Liver (tissue), 9 donors: ENCODE data around the gene RBM20. TPM values are rescaled to one million over a fixed set of nuclear protein-coding genes. Genes with fewer than 3 reads are reported as not detected.

Experiments
- DNase-seq: peaks from one replicate; pipeline ENCODE4 v3.0.0-alpha.2; 2017; ENCODE audit warnings: low spot score
- H3K27ac ChIP-seq, 2 donors: one replicate each; pipeline ENCODE4 v1.7.0; 2013; ENCODE audit warnings: inconsistent platforms in 2 of 2, low read length in 2 of 2, control low read depth in 1 of 2, low read depth in 1 of 2, mild to moderate bottlenecking in 1 of 2
- H3K27me3 ChIP-seq, 4 donors: one replicate each; pipeline versions ENCODE4 v1.6.1 to v1.7.0; 2013; ENCODE audit warnings: low read length in 3 of 4, inconsistent platforms in 1 of 4, mild to moderate bottlenecking in 1 of 4, moderate library complexity in 1 of 4; ENCODE audit not compliant: control insufficient read depth in 4 of 4, insufficient read depth in 4 of 4
- H3K36me3 ChIP-seq, 4 donors: one replicate each; pipeline versions ENCODE4 v1.6.1 to v1.7.0; 2013; ENCODE audit warnings: low read length in 3 of 4, mild to moderate bottlenecking in 3 of 4, low read depth in 1 of 4, moderate library complexity in 1 of 4; ENCODE audit not compliant: control insufficient read depth in 4 of 4, insufficient read depth in 3 of 4
- H3K4me1 ChIP-seq, 4 donors: one replicate each; pipeline versions ENCODE4 v1.6.1 to v1.7.0; 2013; ENCODE audit warnings: low read length in 3 of 4, mild to moderate bottlenecking in 3 of 4, moderate library complexity in 1 of 4; ENCODE audit not compliant: control insufficient read depth in 4 of 4, insufficient read depth in 4 of 4
- H3K4me3 ChIP-seq, 3 donors: one replicate each; pipeline versions ENCODE4 v1.6.1 to v1.7.0; 2013; ENCODE audit warnings: low read length in 3 of 3, control low read depth in 1 of 3, low read depth in 1 of 3, mild to moderate bottlenecking in 1 of 3
- H3K9ac ChIP-seq, 2 donors: one replicate each; pipeline ENCODE4 v1.7.0; 2013; ENCODE audit warnings: low read length in 2 of 2, mild to moderate bottlenecking in 2 of 2, moderate library complexity in 2 of 2, control low read depth in 1 of 2, low read depth in 1 of 2
- H3K9me3 ChIP-seq, 4 donors: one replicate each; pipeline versions ENCODE4 v1.6.1 to v1.7.0; 2013; ENCODE audit warnings: low read length in 3 of 4; ENCODE audit not compliant: control insufficient read depth in 4 of 4
- ATF3 ChIP-seq: IDR thresholded peaks from 2 replicates; pipeline ENCODE4 v1.6.1; 2016; ENCODE audit warnings: antibody characterized with exemption
- EGR1 ChIP-seq, 2 donors: IDR thresholded peaks; 2 replicates each; pipeline ENCODE4 v1.6.1; 2016 to 2018; ENCODE audit warnings: antibody characterized with exemption in 2 of 2, low read depth in 2 of 2
- FOXA1 ChIP-seq: IDR thresholded peaks from 2 replicates; pipeline ENCODE4 v1.6.1; 2016; ENCODE audit warnings: antibody characterized with exemption
- FOXA2 ChIP-seq: IDR thresholded peaks from 2 replicates; pipeline ENCODE4 v1.6.1; 2016; ENCODE audit warnings: antibody characterized with exemption
- GABPA ChIP-seq, 2 donors: IDR thresholded peaks in 1 of 2; conservative IDR thresholded peaks in 1 of 2; 2 replicates each; pipeline ENCODE4 v1.6.1; 2016; ENCODE audit warnings: antibody characterized with exemption in 2 of 2, mild to moderate bottlenecking in 1 of 2, moderate library complexity in 1 of 2
- HNF4A ChIP-seq, 2 donors: conservative IDR thresholded peaks; 2 replicates each; pipeline ENCODE4 v1.6.1; 2016; ENCODE audit warnings: antibody characterized with exemption in 2 of 2, mild to moderate bottlenecking in 2 of 2
- HNF4G ChIP-seq: IDR thresholded peaks from 2 replicates; pipeline ENCODE4 v1.6.1; 2016; ENCODE audit warnings: antibody characterized with exemption
- JUND ChIP-seq, 2 donors: IDR thresholded peaks; 2 replicates each; pipeline ENCODE4 v1.6.1; 2016; ENCODE audit warnings: antibody characterized with exemption in 2 of 2
- NR2F2 ChIP-seq: IDR thresholded peaks from 2 replicates; pipeline ENCODE4 v1.6.1; 2016; ENCODE audit warnings: antibody characterized with exemption
- RAD21 ChIP-seq, 2 donors: IDR thresholded peaks; 2 replicates each; pipeline ENCODE4 v1.6.1; 2016; ENCODE audit warnings: antibody characterized with exemption in 2 of 2, mild to moderate bottlenecking in 2 of 2
- REST ChIP-seq: IDR thresholded peaks from 2 replicates; pipeline ENCODE4 v1.6.1; 2016; ENCODE audit warnings: antibody characterized with exemption, mild to moderate bottlenecking
- RXRA ChIP-seq, 2 donors: IDR thresholded peaks; 2 replicates each; pipeline ENCODE4 v1.6.1; 2017 to 2018; ENCODE audit warnings: antibody characterized with exemption in 2 of 2, mild to moderate bottlenecking in 1 of 2
- SP1 ChIP-seq: IDR thresholded peaks from 2 replicates; pipeline ENCODE4 v1.6.1; 2018; ENCODE audit warnings: antibody characterized with exemption, mild to moderate bottlenecking
- TAF1 ChIP-seq: conservative IDR thresholded peaks from 2 replicates; pipeline ENCODE4 v1.6.1; 2016; ENCODE audit warnings: antibody characterized with exemption, mild to moderate bottlenecking
- YY1 ChIP-seq: IDR thresholded peaks from 2 replicates; pipeline ENCODE4 v1.6.1; 2016; ENCODE audit warnings: antibody characterized with exemption, mild to moderate bottlenecking
- WGBS: extraction: QIAGEN DNeasy Blood & Tissue Kit; methylation state at CpG from one replicate; pipeline ENCODE4 v1.1.7; 2013; 5-methylcytosine and 5-hydroxymethylcytosine counted together
- polyA plus RNA-seq, 2 donors: library from polyadenylated mRNA; stranded (reverse) in 1 of 2; unstranded in 1 of 2; fragments of 200-250 nt in 1 of 2; fragments of >200 nt in 1 of 2; fragmentation: Nextera tagmentation in 1 of 2; extraction: Ambion mirVana in 1 of 2; gene quantifications; one replicate each; pipeline versions ENCODE4 v1.2.1 to v1.2.3, GENCODE V29; 2013 to 2015
- total RNA-seq, 2 donors: library from RNA; depleted of rRNA; stranded (reverse); fragments of >200 nt; gene quantifications; one replicate each; pipeline ENCODE4 v1.2.3, GENCODE V29; 2014
- TF ChIP-seq, protein P1 (sequence below): fragments of 150-350 bp; IDR thresholded peaks from 2 replicates; pipeline ENCODE4 v1.5.1; 2017; ENCODE audit warnings: improper control_type of control experiment, low read depth, low read length; ENCODE audit not compliant: missing input control
- TF ChIP-seq, protein P2 (sequence below): IDR thresholded peaks from 2 replicates; pipeline ENCODE4 v1.6.1; 2016; ENCODE audit warnings: antibody characterized with exemption
- TF ChIP-seq, protein P3 (sequence below): IDR thresholded peaks from 2 replicates; pipeline ENCODE4 v1.6.1; 2016; ENCODE audit warnings: antibody characterized with exemption
- donor health status: healthy.
- donor health status: healthy.
- donor health status: healthy.
- donor health status: healthy.
- donor health status: healthy.

Gene RBM20
- total and polyA plus RNA-seq, 4 donors: 0.03 to 0.08 (median 0.05) TPM; not detected in 1

- Histone ChIP-seq H3K36me3 (no peaks in the 10 kb centered on the region), H3K9ac (peak overlapping the region; percentile 75 to 79), H3K4me3 (peak overlapping the region; percentile 55 to 87 (median 76)), H3K9me3 (no peaks in the 10 kb centered on the region), H3K4me1 (peaks cover 0 to 4% (median 2%) of the 10 kb centered on the region in 4 donors), H3K27me3 (no peaks in the 10 kb centered on the region), H3K27ac (peak overlapping the region; percentile 88)
- peak; percentile 68 for DNase-seq
- under 1% methylated on average over 47 of the region's 47 CpGs for whole genome bisulfite sequencing
- TF ChIP-seq ATF3: no peak
- TF ChIP-seq, protein P1, sequence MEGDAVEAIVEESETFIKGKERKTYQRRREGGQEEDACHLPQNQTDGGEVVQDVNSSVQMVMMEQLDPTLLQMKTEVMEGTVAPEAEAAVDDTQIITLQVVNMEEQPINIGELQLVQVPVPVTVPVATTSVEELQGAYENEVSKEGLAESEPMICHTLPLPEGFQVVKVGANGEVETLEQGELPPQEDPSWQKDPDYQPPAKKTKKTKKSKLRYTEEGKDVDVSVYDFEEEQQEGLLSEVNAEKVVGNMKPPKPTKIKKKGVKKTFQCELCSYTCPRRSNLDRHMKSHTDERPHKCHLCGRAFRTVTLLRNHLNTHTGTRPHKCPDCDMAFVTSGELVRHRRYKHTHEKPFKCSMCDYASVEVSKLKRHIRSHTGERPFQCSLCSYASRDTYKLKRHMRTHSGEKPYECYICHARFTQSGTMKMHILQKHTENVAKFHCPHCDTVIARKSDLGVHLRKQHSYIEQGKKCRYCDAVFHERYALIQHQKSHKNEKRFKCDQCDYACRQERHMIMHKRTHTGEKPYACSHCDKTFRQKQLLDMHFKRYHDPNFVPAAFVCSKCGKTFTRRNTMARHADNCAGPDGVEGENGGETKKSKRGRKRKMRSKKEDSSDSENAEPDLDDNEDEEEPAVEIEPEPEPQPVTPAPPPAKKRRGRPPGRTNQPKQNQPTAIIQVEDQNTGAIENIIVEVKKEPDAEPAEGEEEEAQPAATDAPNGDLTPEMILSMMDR: peak; percentile 92
- peak; percentile 63 to 78 for TF ChIP-seq RAD21 (IDR thresholded peaks at IDR 0.05)
- TF ChIP-seq EGR1 (IDR thresholded peaks at IDR 0.05; ENCODE audit: low read depth in 2 of 2): no peak
- peak; percentile 2 to 27 for TF ChIP-seq HNF4A (conservative IDR thresholded peaks at IDR 0.05)
- no peak for TF ChIP-seq NR2F2
- no peak for TF ChIP-seq TAF1
- peak; percentile 16 to 44 for TF ChIP-seq RXRA (IDR thresholded peaks at IDR 0.05)
- TF ChIP-seq YY1: peak; percentile 80
- TF ChIP-seq JUND (IDR thresholded peaks at IDR 0.05): no peak
- TF ChIP-seq, protein P2, sequence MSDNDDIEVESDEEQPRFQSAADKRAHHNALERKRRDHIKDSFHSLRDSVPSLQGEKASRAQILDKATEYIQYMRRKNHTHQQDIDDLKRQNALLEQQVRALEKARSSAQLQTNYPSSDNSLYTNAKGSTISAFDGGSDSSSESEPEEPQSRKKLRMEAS: no peak
- TF ChIP-seq HNF4G: no peak
- TF ChIP-seq SP1: no peak
- no peak for TF ChIP-seq REST
- TF ChIP-seq, protein P3, sequence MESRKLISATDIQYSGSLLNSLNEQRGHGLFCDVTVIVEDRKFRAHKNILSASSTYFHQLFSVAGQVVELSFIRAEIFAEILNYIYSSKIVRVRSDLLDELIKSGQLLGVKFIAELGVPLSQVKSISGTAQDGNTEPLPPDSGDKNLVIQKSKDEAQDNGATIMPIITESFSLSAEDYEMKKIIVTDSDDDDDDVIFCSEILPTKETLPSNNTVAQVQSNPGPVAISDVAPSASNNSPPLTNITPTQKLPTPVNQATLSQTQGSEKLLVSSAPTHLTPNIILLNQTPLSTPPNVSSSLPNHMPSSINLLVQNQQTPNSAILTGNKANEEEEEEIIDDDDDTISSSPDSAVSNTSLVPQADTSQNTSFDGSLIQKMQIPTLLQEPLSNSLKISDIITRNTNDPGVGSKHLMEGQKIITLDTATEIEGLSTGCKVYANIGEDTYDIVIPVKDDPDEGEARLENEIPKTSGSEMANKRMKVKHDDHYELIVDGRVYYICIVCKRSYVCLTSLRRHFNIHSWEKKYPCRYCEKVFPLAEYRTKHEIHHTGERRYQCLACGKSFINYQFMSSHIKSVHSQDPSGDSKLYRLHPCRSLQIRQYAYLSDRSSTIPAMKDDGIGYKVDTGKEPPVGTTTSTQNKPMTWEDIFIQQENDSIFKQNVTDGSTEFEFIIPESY: no peak
- TF ChIP-seq FOXA1: no peak
- no peak for TF ChIP-seq GABPA (IDR thresholded peaks at IDR 0.05 in 1 of 2, conservative IDR thresholded peaks at IDR 0.05 in 1 of 2)
- no peak for TF ChIP-seq FOXA2
Observed at GRCh38 chr10:110671788-110672579, 27.8 kb downstream of the RBM20 start.
